ENCODE results near the gene TTC34.

The TTC34 gene

GRCh38 chr1:2590233-2591141 is 211.0 kb downstream of the TTC34 start:
- DNase-seq (ENCODE audit: low read depth) = no peak

- no peak for DNase-seq (ENCODE audit: low read depth)
Observed at GRCh38 chr1:2589431-2590232, 211.9 kb downstream of the TTC34 start.

DNA sequence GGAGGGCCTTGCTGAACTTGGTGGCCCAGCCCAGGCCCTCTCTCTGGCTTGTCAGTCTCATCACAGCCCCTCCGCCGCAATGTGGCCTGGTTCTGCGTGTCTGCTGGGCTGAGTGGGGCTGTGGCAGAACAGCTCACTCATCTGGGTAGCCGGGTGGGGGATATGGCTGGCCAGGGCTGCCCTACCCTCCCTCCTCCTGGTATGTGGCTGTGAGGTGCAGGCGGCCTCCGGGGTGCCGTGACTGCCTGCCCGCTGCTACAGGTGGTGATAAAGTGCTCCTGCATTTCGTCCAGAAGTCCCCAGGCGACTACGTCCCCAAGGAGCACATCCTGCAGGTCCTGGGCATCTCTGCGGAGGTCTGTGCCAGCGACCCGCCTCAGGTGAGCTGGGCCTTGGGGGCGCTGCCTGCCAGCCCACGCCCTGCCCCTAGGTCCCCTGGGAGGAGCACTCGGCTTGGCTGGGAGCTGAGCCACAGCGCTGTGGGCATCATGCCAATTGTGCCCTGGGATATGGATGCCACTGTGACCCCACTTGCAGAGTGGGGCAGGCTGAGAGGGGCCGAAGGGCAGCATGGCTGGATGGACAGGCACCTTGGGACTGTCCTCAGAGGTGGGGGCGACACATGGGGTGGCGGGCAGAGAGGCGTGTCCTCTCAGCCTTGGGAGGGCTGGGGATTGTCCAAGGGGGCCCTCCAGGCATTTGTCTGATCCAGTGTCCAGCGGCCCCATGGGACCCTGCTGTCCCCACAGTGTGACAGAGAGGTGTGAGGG is 212.6 kb downstream of the TTC34 start:
- DNase-seq (ENCODE audit: low read depth) = no peak

DNA sequence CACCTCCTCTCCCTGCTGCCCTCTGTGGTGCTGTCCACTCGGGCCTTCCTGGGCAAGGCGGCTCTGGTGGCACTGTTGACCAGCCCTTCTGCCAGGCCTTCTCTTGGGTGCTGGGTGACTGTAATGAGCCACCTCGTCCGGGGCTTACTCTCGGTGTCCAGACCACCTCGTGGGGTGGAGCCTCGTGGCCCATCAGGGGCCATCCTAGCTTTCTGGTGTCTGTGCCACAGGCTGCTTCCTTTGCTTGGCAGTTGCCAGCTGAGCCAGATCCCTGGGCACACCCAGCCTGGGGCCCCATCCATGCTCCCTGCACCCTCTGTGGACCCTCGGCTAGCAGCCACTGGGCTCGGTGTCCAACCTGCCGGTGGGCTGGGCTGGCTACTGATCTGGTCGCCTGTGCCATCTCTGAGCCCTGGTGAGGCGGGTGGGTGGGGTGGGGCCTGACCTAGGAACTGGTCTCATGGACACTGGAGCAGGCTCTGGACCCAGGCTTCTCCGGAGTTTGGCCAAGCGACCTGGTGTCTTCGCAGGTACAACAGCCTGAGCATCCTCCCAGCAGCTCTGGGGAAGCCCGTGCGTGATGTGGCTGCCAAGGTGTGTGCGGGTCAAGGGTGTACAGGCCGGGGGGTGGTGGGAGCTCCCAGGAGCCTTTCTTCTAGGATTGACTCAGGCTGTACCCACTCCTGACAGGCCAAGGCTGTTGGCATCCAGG is 213.5 kb downstream of the TTC34 start:
- no peak for DNase-seq (ENCODE audit: low read depth)

DNA sequence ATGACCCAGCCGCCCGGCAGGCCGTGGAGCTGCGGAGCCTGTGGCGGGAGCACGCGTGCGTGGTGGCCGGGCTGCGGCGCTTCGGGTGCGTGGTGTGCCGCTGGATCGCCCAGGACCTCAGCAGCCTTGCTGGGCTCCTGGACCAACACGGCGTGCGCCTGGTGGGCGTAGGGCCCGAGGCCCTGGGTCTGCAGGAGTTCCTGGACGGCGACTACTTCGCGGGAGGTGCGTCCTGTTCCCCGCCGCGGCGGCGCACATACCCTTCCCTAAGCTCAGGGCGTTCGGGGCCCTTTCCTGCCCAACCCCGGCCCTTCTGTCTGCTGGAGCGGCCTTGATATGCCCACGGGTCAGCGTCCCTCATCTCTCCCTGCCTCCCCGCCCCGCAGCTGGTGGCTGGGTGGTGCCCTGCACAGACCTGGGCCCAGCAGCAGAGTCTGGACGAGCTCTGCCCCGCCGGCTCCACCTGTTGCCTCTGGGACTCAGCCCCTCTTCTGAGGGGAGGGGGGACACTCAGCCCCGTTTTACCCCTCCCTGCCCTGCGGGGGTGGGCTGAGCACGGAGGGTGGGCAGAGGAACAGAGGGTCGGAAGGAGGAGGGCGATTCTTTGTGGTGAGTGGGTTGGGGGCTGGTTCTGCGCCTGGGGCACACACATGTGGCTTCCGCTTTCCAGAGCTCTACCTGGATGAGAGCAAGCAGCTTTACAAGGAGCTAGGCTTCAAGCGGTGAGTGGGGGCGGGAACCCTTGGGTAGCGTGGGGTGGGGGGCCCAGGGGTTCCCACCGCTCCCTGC is 214.2 kb downstream of the TTC34 start:
- DNase-seq (ENCODE audit: low read depth) = peak; percentile 9

DNA sequence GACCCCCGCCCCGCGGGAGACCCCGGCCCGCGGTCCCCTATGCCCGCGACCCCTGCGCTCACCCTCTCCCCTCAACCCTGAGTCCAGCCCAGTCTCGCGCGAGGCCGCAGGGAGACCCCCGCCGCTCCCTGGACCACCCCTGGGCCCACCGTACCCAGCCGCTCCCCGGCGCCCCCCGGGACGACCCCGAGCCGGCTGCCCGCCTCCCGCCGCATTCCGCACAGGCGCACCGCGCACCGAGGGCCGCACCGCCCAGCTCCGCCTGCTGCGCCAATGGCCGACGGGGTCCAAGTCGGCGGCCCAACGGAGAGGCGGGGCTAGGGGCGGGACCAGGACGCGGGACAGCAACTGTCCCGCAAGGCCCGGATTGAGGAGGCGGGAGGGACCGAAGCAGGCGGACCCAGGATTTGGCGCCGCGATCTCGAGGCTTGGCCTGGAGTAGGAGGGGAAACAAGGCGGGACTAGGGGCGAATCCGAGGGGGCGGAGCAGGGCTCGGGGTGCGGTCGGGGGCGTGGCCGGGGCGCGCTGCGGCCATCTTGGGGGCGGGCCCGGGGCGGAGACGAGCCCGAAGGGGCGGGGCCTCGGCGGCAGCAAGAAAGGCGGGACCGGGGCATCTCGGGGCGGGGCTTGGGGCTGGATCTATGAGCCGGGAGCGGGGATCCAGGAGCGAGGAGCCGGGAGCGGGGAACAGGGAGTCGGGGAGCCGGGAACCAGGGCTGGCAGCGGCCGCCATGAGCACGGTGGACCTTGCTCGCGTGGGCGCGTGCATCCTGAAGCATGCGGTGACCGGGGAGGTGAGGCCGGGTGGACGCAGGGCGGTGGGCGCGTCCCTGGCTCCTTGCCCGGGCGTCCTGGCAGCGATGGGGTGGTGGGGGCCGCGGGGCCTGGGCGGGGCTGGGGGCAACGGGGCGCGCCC is 215.1 kb downstream of the TTC34 start, which contains the start of gene PRXL2B:
TSS of gene PRXL2B (plus strand) at position 624 of the 917 bp plus-strand sequence. CDS start at position 733, 109 bp downstream.
- DNase-seq (ENCODE audit: low read depth) = peak; percentile 98
